GM19455 (cell line): Measurements from ENCODE around the gene CD6.

ENCODE experiments used
- ATAC-seq: cut with Tn5 transposase; IDR thresholded peaks from one replicate; pipeline ENCODE4 v1.9.1; 2021; ENCODE audit not compliant: unreplicated experiment

The CD6 gene

GRCh38 chr11:60982184-60982583, 10.7 kb downstream of the CD6 start:
- no peak for ATAC-seq

- ATAC-seq: no peak
Measured at GRCh38 chr11:60984149-60984548, 12.7 kb downstream of the CD6 start.

GRCh38 chr11:60984636-60985035, 13.2 kb downstream of the CD6 start:
- ATAC-seq: no peak

GRCh38 chr11:60985501-60985900, 14.0 kb downstream of the CD6 start:
- no peak for ATAC-seq

- ATAC-seq: no peak
Measured at GRCh38 chr11:60985991-60986915, 14.8 kb downstream of the CD6 start.

- no peak for ATAC-seq
Measured at GRCh38 chr11:60987577-60988277, 16.2 kb downstream of the CD6 start.

GRCh38 chr11:60988658-60989057, 17.2 kb downstream of the CD6 start:
- no peak for ATAC-seq

GRCh38 chr11:60989093-60989650, 17.7 kb downstream of the CD6 start:
- ATAC-seq: no peak

- no peak for ATAC-seq
Measured at GRCh38 chr11:60991457-60991856, 20.0 kb downstream of the CD6 start.

- ATAC-seq: no peak
Measured at GRCh38 chr11:60992842-60993409, 21.4 kb downstream of the CD6 start.

GRCh38 chr11:60993615-60994014, 22.1 kb downstream of the CD6 start:
- no peak for ATAC-seq

GRCh38 chr11:60994541-60995080, 23.1 kb downstream of the CD6 start:
- ATAC-seq: no peak

GRCh38 chr11:60995798-60996197, 24.3 kb downstream of the CD6 start:
- ATAC-seq: no peak

- no peak for ATAC-seq
Measured at GRCh38 chr11:60996381-60997138, 25.1 kb downstream of the CD6 start.

GRCh38 chr11:61000426-61000825, 28.9 kb downstream of the CD6 start:
- no peak for ATAC-seq

GRCh38 chr11:61001931-61002330, 30.5 kb downstream of the CD6 start:
- no peak for ATAC-seq

- ATAC-seq: no peak
Measured at GRCh38 chr11:61002598-61002997, 31.1 kb downstream of the CD6 start.

- no peak for ATAC-seq
Measured at GRCh38 chr11:61004180-61004611, 32.7 kb downstream of the CD6 start.

- ATAC-seq: no peak
Measured at GRCh38 chr11:61004761-61005181, 33.3 kb downstream of the CD6 start.

- no peak for ATAC-seq
Measured at GRCh38 chr11:61007383-61007955, 36.0 kb downstream of the CD6 start.
